Esophagus muscularis mucosa (tissue), 4 donors: ENCODE data around the gene MKI67. TPM values are rescaled to one million over a fixed set of nuclear protein-coding genes. Genes with fewer than 3 reads are reported as not detected.
A peak's percentile ranks its signal among the peaks of the same experiment; 100 is the strongest.

Source experiments
- DNase-seq: peaks from one replicate; pipeline ENCODE4 v3.0.0-alpha.2; 2017; ENCODE audit errors: extremely low spot score
- H3K27ac ChIP-seq, 4 donors: fragments of 200-600 bp; sonication (generic); replicated peaks in 1 of 4; 1 replicate in 3 of 4; 2 replicates in 1 of 4; pipeline ENCODE4 v1.5.1; 2016 to 2019; ENCODE audit warnings: mild to moderate bottlenecking in 1 of 4
- H3K27me3 ChIP-seq, 4 donors: fragments of 200-600 bp; sonication (generic); one replicate each; pipeline versions ENCODE4 v1.5.1 to v1.6.0; 2016 to 2019
- H3K36me3 ChIP-seq, 4 donors: fragments of 200-600 bp; sonication (generic); one replicate each; pipeline ENCODE4 v1.5.1; 2016 to 2019
- H3K4me1 ChIP-seq, 4 donors: fragments of 200-600 bp; sonication (generic); one replicate each; pipeline ENCODE4 v1.5.1; 2016 to 2019
- H3K4me3 ChIP-seq, 4 donors: fragments of 200-600 bp; sonication (generic); 1 replicate in 2 of 4; 2 replicates in 2 of 4; pipeline ENCODE4 v1.5.1; 2016 to 2019; ENCODE audit warnings: mild to moderate bottlenecking in 4 of 4, moderate library complexity in 1 of 4
- H3K9me3 ChIP-seq, 4 donors: fragments of 200-600 bp; sonication (generic); 1 replicate in 3 of 4; 2 replicates in 1 of 4; pipeline ENCODE4 v1.5.1; 2016 to 2019
- EP300 ChIP-seq: sonication (generic); formaldehyde crosslinking; IDR thresholded peaks from one replicate; pipeline ENCODE4 v1.6.1; 2017; ENCODE audit warnings: antibody characterized with exemption
- POLR2A ChIP-seq: fragments of 450-650 bp; IDR thresholded peaks from one replicate; pipeline ENCODE4 v1.6.1; 2017; ENCODE audit warnings: antibody characterized with exemption, moderate library complexity, mild to moderate bottlenecking, low read depth
- POLR2AphosphoS5 ChIP-seq, 2 donors: sonication (generic); formaldehyde crosslinking; IDR thresholded peaks; one replicate each; pipeline ENCODE4 v1.6.1; 2017; ENCODE audit warnings: antibody characterized with exemption in 2 of 2
- WGBS: methylation state at CpG from one replicate; pipeline ENCODE4 v1.1.5; 2018; 5-methylcytosine and 5-hydroxymethylcytosine counted together
- intact Hi-C: fragments of 100-400 bp; cut with DNase I; formaldehyde crosslinking; loops from one replicate; pipeline ENCODE4 v1.15.1; 2023
- total RNA-seq, 4 donors: library from RNA; depleted of rRNA; stranded (reverse); fragments of >200 nt; gene quantifications; one replicate each; pipeline versions ENCODE4 v1.1.0 to v1.2.1, GENCODE V29; 2016
- TF ChIP-seq, protein P1 (sequence below), 3 experiments: fragments of 200-600 bp in 2 of 3; fragments of 450-650 bp in 1 of 3; sonication (generic) in 2 of 3; IDR thresholded peaks; one replicate each; pipeline ENCODE4 v1.5.1; 2017 to 2019; ENCODE audit warnings: antibody characterized with exemption in 3 of 3, mild to moderate bottlenecking in 2 of 3, moderate library complexity in 1 of 3

The MKI67 gene
- total RNA-seq, 4 donors from 2014 or later: 0.17 to 1.2 (median 0.87) TPM

DNA sequence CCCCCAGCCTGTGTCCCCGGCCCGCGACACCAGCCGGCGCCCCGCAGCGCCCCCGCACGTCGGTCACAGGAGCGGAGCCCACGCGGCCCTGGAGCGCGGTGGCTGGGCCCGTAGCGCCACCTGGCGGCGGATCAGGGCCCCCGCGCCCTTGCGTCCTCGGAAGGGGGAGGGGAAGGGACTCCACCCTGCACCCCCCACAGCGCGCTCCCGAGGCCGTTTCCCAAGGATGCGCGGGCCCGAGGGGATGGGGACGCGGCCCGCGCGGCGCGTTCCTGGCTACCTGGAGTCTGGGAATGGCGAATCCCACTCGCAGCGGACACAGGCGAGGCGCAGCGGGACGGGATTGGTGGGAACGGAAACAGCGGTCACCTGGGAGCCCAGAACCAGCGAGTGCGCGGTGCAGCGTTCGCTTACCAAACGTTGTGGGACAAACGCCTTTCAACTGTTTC is 23.8 kb upstream of the MKI67 start:
- intact Hi-C loops: no loop called here
- Histone ChIP-seq H3K9me3 (no peaks in the 10 kb centered on the region), H3K27me3 (peaks cover 0 to 73% (median 17%) of the 10 kb centered on the region in 4 donors), H3K27ac (no peak overlapping the region), H3K4me1 (peaks cover 0 to 11% (median 9%) of the 10 kb centered on the region in 4 donors), H3K36me3 (no peaks in the 10 kb centered on the region), H3K4me3 (peak overlapping the region; percentile 33 to 53 (median 44))
- no peak for DNase-seq
- 0% methylated on average over 17 of the region's 53 CpGs for WGBS
- TF ChIP-seq EP300 (no peak), POLR2A (no peak), POLR2AphosphoS5 (IDR thresholded peaks at IDR 0.05) (peak in 1 of 2 donors; percentile 22)
- TF ChIP-seq, protein P1, sequence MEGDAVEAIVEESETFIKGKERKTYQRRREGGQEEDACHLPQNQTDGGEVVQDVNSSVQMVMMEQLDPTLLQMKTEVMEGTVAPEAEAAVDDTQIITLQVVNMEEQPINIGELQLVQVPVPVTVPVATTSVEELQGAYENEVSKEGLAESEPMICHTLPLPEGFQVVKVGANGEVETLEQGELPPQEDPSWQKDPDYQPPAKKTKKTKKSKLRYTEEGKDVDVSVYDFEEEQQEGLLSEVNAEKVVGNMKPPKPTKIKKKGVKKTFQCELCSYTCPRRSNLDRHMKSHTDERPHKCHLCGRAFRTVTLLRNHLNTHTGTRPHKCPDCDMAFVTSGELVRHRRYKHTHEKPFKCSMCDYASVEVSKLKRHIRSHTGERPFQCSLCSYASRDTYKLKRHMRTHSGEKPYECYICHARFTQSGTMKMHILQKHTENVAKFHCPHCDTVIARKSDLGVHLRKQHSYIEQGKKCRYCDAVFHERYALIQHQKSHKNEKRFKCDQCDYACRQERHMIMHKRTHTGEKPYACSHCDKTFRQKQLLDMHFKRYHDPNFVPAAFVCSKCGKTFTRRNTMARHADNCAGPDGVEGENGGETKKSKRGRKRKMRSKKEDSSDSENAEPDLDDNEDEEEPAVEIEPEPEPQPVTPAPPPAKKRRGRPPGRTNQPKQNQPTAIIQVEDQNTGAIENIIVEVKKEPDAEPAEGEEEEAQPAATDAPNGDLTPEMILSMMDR (IDR thresholded peaks at IDR 0.05): peak; percentile 49 to 75 (median 57)

DNA sequence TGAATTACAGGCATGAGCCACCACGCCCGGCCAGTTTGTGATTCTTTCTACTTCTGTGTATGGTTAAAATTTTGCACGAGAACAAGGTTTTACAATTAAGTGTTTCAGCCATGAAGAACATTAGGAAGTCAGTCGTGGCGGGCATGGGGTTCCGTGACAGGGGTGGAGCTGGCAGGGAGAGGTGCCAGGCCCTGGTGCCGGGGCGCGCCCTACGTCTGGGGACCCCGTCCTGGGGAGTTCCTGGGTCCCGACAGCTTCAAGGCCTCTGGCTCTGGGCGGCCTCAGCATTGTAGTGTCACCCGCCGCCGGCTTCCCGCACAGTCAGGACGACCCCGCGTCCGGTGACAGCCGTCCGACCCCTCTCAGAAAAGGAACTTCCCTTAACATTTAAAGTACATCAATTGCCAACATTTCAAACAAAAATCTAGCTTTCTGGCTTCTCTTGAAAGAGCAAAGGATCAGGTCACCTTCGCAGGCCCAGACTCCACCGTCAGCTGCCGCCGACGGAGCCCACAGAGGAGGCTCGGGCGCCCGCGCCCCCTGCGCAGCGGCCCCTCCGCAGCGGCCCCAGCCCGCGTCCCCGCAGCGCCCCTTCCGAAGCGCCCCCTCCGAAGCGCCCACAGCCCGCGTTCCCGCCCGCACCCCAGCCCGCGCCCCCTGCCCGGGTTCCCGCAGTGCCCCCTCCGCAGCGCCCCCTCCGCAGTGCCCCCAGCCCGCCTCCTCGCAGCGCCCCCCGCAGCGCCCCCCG is 23.2 kb upstream of the MKI67 start:
- intact Hi-C loops: no loop called here
- WGBS: 54% methylated on average over 19 of the region's 61 CpGs
- Histone ChIP-seq H3K9me3 (no peaks in the 10 kb centered on the region), H3K4me1 (peaks cover 0 to 11% (median 9%) of the 10 kb centered on the region in 4 donors), H3K4me3 (peak overlapping the region in 3 of 4 donors; percentile 42 to 53 (median 46)), H3K27me3 (peaks cover 0 to 67% (median 17%) of the 10 kb centered on the region in 4 donors), H3K27ac (no peak overlapping the region), H3K36me3 (no peaks in the 10 kb centered on the region)
- no peak for TF ChIP-seq POLR2A
- TF ChIP-seq, protein P1 (IDR thresholded peaks at IDR 0.05): no peak
- no peak for TF ChIP-seq EP300
- no peak for TF ChIP-seq POLR2AphosphoS5 (IDR thresholded peaks at IDR 0.05)
- DNase-seq: no peak

DNA sequence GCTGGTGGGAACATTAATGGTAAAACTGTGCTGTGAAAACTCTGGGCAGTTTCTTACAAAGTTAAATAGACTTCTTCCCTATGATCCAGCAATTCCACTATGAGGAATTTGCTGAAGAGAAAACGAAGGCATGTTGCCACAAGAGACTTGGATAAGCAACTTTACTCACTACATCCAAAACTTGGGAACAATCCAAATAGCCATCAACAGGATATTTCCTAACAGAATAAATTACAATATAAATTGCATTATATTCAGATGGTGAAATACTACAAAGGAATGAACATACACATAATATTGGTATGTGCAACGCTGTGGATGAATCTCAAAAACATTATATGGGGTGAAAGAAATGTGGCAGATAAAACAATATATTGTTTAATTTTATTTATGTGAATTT is 21.4 kb upstream of the MKI67 start:
- intact Hi-C loops: no loop called here
- Histone ChIP-seq H3K4me3 (no peak overlapping the region), H3K36me3 (no peaks in the 10 kb centered on the region), H3K27me3 (peaks cover 0 to 53% (median 17%) of the 10 kb centered on the region in 4 donors), H3K4me1 (peaks cover 0 to 11% (median 9%) of the 10 kb centered on the region in 4 donors), H3K9me3 (no peaks in the 10 kb centered on the region), H3K27ac (no peak overlapping the region)
- 44% methylated on average over 2 of the region's 2 CpGs for WGBS
- peak; percentile 10 for DNase-seq
- no peak for TF ChIP-seq EP300
- TF ChIP-seq, protein P1 (IDR thresholded peaks at IDR 0.05): no peak
- no peak for TF ChIP-seq POLR2AphosphoS5 (IDR thresholded peaks at IDR 0.05)
- TF ChIP-seq POLR2A: no peak

DNA sequence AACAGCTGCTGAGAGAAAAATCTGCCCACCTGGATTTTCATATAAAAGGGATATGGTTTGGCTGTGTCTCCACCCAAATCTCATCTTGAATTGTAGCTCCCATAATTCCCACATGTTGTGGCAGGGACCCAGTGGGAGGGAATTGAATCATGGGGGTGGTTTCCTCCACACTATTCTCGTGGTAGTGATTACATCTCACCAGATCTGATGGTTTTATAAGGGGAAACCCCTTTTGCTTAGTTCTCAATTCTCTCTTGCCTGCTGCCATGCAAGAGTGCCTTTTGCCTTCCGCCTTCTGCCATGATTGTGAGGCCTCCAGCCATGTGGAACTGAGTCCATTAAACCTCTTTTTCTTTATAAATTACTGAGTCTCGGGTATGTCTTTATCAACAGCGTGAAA is 20.8 kb upstream of the MKI67 start:
- H3K27me3 ChIP-seq: peaks cover 0 to 49% (median 17%) of the 10 kb centered on the region in 4 donors
- no peak overlapping the region for H3K27ac ChIP-seq
- no peak for TF ChIP-seq POLR2AphosphoS5 (IDR thresholded peaks at IDR 0.05)
- DNase-seq: no peak
- H3K9me3 ChIP-seq: no peaks in the 10 kb centered on the region
- H3K36me3 ChIP-seq: no peaks in the 10 kb centered on the region
- WGBS: 80% methylated on average over 4 of the region's 4 CpGs
- peaks cover 0 to 11% (median 9%) of the 10 kb centered on the region in 4 donors for H3K4me1 ChIP-seq
- no peak overlapping the region for H3K4me3 ChIP-seq
- intact Hi-C loops: no loop called here

DNA sequence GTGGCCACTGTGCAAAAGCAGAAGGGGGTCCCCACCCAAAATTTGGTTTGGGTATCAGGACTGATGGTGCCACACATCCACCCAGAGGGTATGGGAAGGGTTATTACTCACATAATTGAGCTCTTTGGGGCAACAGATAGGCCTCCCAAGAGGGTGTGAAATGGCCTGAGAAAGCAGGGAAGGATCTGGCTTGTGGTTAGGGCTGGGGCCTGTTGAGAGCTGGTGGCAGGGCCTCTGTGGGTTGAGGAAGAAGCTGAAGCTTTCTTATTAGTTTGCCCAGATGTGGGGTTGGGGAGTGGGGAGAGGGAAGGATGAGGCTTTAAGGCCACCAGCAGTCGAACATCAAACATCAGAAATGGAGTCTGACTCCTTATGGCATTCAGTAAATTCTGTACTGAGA is 18.3 kb upstream of the MKI67 start:
- intact Hi-C loops: no loop called here
- 90% methylated on average over 1 of the region's 1 CpG for WGBS

More for the DNA sequence above, 18.3 kb upstream of the MKI67 start:
- no peak for DNase-seq
- Histone ChIP-seq H3K4me3 (no peak overlapping the region), H3K36me3 (no peaks in the 10 kb centered on the region), H3K9me3 (no peaks in the 10 kb centered on the region), H3K4me1 (peaks cover 0 to 2% (median 0%) of the 10 kb centered on the region in 4 donors), H3K27me3 (peaks cover 0 to 30% (median 5%) of the 10 kb centered on the region in 4 donors), H3K27ac (no peak overlapping the region)
- TF ChIP-seq POLR2AphosphoS5 (IDR thresholded peaks at IDR 0.05): no peak
- TF ChIP-seq EP300: no peak
- TF ChIP-seq, protein P1 (IDR thresholded peaks at IDR 0.05): no peak
- TF ChIP-seq POLR2A: no peak
